ENCODE data around the gene ALS2CL.

Gene ALS2CL

GRCh38 chr3:46676601-46677410, 16.7 kb downstream of the ALS2CL start:
- DNase-seq (ENCODE audit: low read depth) = no peak

- DNase-seq (ENCODE audit: low read depth) = no peak
Observed at GRCh38 chr3:46675843-46676567, 17.5 kb downstream of the ALS2CL start.

- DNase-seq (ENCODE audit: low read depth) = no peak
Observed at GRCh38 chr3:46675426-46675825, 18.1 kb downstream of the ALS2CL start.

GRCh38 chr3:46674031-46674845, 19.2 kb downstream of the ALS2CL start:
- no peak for DNase-seq (ENCODE audit: low read depth)

GRCh38 chr3:46673151-46674030, 20.1 kb downstream of the ALS2CL start:
- DNase-seq (ENCODE audit: low read depth) = no peak

GRCh38 chr3:46672349-46672695, 21.2 kb downstream of the ALS2CL start:
- no peak for DNase-seq (ENCODE audit: low read depth)

GRCh38 chr3:46671541-46672348, 21.7 kb downstream of the ALS2CL start:
- no peak for DNase-seq (ENCODE audit: low read depth)

- no peak for DNase-seq (ENCODE audit: low read depth)
Observed at GRCh38 chr3:46670891-46671427, 22.5 kb downstream of the ALS2CL start.

- DNase-seq (ENCODE audit: low read depth) = no peak
Observed at GRCh38 chr3:46670000-46670890, 23.2 kb downstream of the ALS2CL start.

GRCh38 chr3:46669191-46669999, 24.1 kb downstream of the ALS2CL start:
- DNase-seq (ENCODE audit: low read depth) = no peak

GRCh38 chr3:46668591-46668990, 24.9 kb downstream of the ALS2CL start:
- no peak for DNase-seq (ENCODE audit: low read depth)

GRCh38 chr3:46668116-46668515, 25.4 kb downstream of the ALS2CL start:
- no peak for DNase-seq (ENCODE audit: low read depth)

- DNase-seq (ENCODE audit: low read depth) = no peak
Observed at GRCh38 chr3:46667657-46668056, 25.8 kb downstream of the ALS2CL start.

- no peak for DNase-seq (ENCODE audit: low read depth)
Observed at GRCh38 chr3:46667061-46667621, 26.3 kb downstream of the ALS2CL start.

- no peak for DNase-seq (ENCODE audit: low read depth)
Observed at GRCh38 chr3:46666453-46666845, 27.0 kb downstream of the ALS2CL start.

GRCh38 chr3:46665763-46666452, 27.6 kb downstream of the ALS2CL start:
- no peak for DNase-seq (ENCODE audit: low read depth)

GRCh38 chr3:46664971-46665762, 28.3 kb downstream of the ALS2CL start:
- DNase-seq (ENCODE audit: low read depth) = no peak
